ENCODE data around the gene XAGE2. TPM values are rescaled to one million over a fixed set of nuclear protein-coding genes. Genes with fewer than 3 reads are reported as not detected.

Gene XAGE2
- total and polyA plus RNA-seq, 2 of the 8 experiments (the other 6 are each of a cell fraction or from before 2014, with no cell fraction given), result not detected

DNA sequence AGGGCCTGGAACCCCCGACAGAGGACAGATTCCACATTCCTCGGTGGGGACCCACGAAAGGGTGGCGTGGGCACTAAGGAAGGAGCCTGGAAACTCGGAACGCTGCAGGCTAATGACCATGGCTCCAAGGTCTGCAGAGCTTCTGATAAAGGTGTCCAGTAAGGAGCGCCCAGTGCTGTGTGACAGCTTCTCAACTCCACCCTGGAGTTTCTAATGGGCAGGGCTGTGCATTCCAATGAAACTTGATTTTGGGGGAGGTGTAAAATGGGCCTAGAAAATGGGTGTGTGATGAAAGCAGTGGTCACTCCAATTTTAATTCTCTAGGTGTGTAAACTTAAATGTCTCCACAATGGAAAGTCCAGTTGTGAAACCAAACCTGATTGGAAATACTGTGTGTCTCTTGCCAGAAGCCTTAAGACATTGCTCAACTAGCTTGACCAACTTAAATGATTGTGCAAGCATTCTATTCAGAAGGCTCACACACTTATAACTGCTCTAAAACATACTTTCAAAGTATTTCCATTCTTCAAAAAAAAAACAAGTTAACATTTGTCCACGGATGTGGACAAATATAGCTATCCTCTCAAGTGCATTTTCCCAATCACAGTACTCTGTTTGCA lies 52.1 kb downstream of the XAGE2 start:
- no peak overlapping the region for H3K4me2 ChIP-seq (ENCODE audit: insufficient read depth in 1 of 2, low read depth in 2 of 2, low read length in 2 of 2)
- no peaks in the 10 kb centered on the region for H3K79me1 ChIP-seq (ENCODE audit: low read depth, low read length)
- WGBS, 2 experiments (ENCODE audit: extremely low coverage in 1 of 2, insufficient coverage in 1 of 2, insufficient read length in 1 of 2, insufficient replicate concordance in 2 of 2, low coverage in 1 of 2, low lambda C conversion rate in 2 of 2, missing lambda C conversion rate in 1 of 2), result 92% methylated on average over 4 of the region's 8 CpGs; no CpG with 5 or more reads in 1 of the 2 experiments
- FAIRE-seq (no peak), DNase-seq (ENCODE audit: low read depth in 1 of 2, low spot score in 2 of 2) (no peak)
- H3K4me1 ChIP-seq (replicated peaks in 1 of 4; ENCODE audit: control insufficient read depth in 3 of 4, insufficient read depth in 4 of 4, low read length in 3 of 4), result no peaks in the 10 kb centered on the region
- H3K18ac ChIP-seq (ENCODE audit: extremely low read depth, low read length), result no peak overlapping the region
- H3K23me2 ChIP-seq (ENCODE audit: low read depth, low read length), result no peaks in the 10 kb centered on the region
- H3K79me2 ChIP-seq (ENCODE audit: control insufficient read depth in 1 of 2, insufficient read depth in 2 of 2, low read length in 2 of 2), result no peaks in the 10 kb centered on the region
- H2BK15ac ChIP-seq (ENCODE audit: low read length), result no peak overlapping the region
- H3K27ac ChIP-seq (ENCODE audit: low read depth, low read length), result no peak overlapping the region
- H3K27me3 ChIP-seq (replicated peaks in 1 of 4; ENCODE audit: control insufficient read depth in 3 of 4, extremely low read depth in 1 of 4, insufficient read depth in 3 of 4, low read length in 3 of 4), result no peaks in the 10 kb centered on the region
- no peak overlapping the region for H3K4ac ChIP-seq (replicated peaks; ENCODE audit: insufficient read length, low read depth, low read length)
- no peak overlapping the region for H4K5ac ChIP-seq (ENCODE audit: insufficient read length, low read depth, low read length)
- H2AFZ ChIP-seq (ENCODE audit: low read length), result no peak overlapping the region
- H2BK120ac ChIP-seq (replicated peaks; ENCODE audit: low read depth, low read length), result no peak overlapping the region
- no peak overlapping the region for H4K91ac ChIP-seq (replicated peaks; ENCODE audit: insufficient read length, low read length)
- H2BK5ac ChIP-seq (ENCODE audit: low read depth, low read length), result no peak overlapping the region
- no peak overlapping the region for H3K56ac ChIP-seq (replicated peaks; ENCODE audit: insufficient read length, low read depth, low read length)
- ChIA-PET CTCF (ENCODE audit: partially characterized antibody) (no interaction called here), POLR2A (ENCODE audit: partially characterized antibody) (no interaction called here)
- H3K14ac ChIP-seq (ENCODE audit: insufficient read length), result no peak overlapping the region
- H2BK20ac ChIP-seq (ENCODE audit: low read length), result no peak overlapping the region
- H3K36me3 ChIP-seq (ENCODE audit: control insufficient read depth in 2 of 4, insufficient read depth in 4 of 4, low read length in 3 of 4), result no peaks in the 10 kb centered on the region
- no peak overlapping the region for H3K9ac ChIP-seq (replicated peaks in 1 of 4; ENCODE audit: extremely low read depth in 1 of 4, low read depth in 3 of 4, low read length in 3 of 4)
- no peak overlapping the region for H3K4me3 ChIP-seq (ENCODE audit: extremely low read depth in 1 of 4, insufficient read depth in 2 of 4, low read depth in 3 of 4, low read length in 4 of 4)
- H3K23ac ChIP-seq (ENCODE audit: insufficient read length), result no peak overlapping the region
- no peak overlapping the region for H2BK12ac ChIP-seq (ENCODE audit: low read depth, low read length)
- no peaks in the 10 kb centered on the region for H4K20me1 ChIP-seq (replicated peaks in 1 of 2; ENCODE audit: control insufficient read depth in 1 of 2, insufficient read depth in 2 of 2, low read length in 2 of 2)
- no peak overlapping the region for H2AK5ac ChIP-seq (ENCODE audit: low read depth, low read length)
- H3K9me3 ChIP-seq (ENCODE audit: insufficient read depth in 2 of 2, low read depth in 1 of 2, low read length in 1 of 2), result no peaks in the 10 kb centered on the region
- H4K8ac ChIP-seq (ENCODE audit: extremely low read depth, insufficient read depth, low read length), result no peak overlapping the region
- no peak for TF ChIP-seq SUZ12 (IDR thresholded peaks at IDR 0.05; ENCODE audit: low read length)
- no peak for TF ChIP-seq SIX5 (IDR thresholded peaks at IDR 0.05; ENCODE audit: low read depth, low read length)
- TF ChIP-seq EGR1 (IDR thresholded peaks at IDR 0.05; ENCODE audit: borderline replicate concordance, low read depth, low read length), result no peak
- TF ChIP-seq HDAC2 (IDR thresholded peaks at IDR 0.05; ENCODE audit: borderline replicate concordance in 1 of 2, low read depth in 2 of 2, low read length in 2 of 2), result no peak
- no peak for TF ChIP-seq BCL11A (IDR thresholded peaks at IDR 0.05; ENCODE audit: low read depth in 2 of 2, low read length in 2 of 2)
- no peak for TF ChIP-seq CHD2 (IDR thresholded peaks at IDR 0.05; ENCODE audit: low read length)
- no peak for TF ChIP-seq RXRA (IDR thresholded peaks at IDR 0.05; ENCODE audit: insufficient read depth, low read depth, low read length)
- no peak for TF ChIP-seq SRF (IDR thresholded peaks at IDR 0.05; ENCODE audit: low read depth, low read length)
- no peak for TF ChIP-seq CTBP2 (IDR thresholded peaks at IDR 0.05; ENCODE audit: borderline replicate concordance, insufficient read depth, insufficient read length, low read length)
- TF ChIP-seq, protein P1, sequence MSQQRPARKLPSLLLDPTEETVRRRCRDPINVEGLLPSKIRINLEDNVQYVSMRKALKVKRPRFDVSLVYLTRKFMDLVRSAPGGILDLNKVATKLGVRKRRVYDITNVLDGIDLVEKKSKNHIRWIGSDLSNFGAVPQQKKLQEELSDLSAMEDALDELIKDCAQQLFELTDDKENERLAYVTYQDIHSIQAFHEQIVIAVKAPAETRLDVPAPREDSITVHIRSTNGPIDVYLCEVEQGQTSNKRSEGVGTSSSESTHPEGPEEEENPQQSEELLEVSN (IDR thresholded peaks at IDR 0.05), result no peak
- no peak for TF ChIP-seq CBX8 (IDR thresholded peaks at IDR 0.05; ENCODE audit: borderline replicate concordance, low read depth, low read length)
- no peak for TF ChIP-seq SIRT6 (IDR thresholded peaks at IDR 0.05; ENCODE audit: low read length)
- TF ChIP-seq EZH2 (IDR thresholded peaks at IDR 0.05; ENCODE audit: low read depth, low read length, severe bottlenecking), result no peak

All from H1 (cell line).